ENCODE measurements around the gene PPP6R2.

Gene PPP6R2

DNA sequence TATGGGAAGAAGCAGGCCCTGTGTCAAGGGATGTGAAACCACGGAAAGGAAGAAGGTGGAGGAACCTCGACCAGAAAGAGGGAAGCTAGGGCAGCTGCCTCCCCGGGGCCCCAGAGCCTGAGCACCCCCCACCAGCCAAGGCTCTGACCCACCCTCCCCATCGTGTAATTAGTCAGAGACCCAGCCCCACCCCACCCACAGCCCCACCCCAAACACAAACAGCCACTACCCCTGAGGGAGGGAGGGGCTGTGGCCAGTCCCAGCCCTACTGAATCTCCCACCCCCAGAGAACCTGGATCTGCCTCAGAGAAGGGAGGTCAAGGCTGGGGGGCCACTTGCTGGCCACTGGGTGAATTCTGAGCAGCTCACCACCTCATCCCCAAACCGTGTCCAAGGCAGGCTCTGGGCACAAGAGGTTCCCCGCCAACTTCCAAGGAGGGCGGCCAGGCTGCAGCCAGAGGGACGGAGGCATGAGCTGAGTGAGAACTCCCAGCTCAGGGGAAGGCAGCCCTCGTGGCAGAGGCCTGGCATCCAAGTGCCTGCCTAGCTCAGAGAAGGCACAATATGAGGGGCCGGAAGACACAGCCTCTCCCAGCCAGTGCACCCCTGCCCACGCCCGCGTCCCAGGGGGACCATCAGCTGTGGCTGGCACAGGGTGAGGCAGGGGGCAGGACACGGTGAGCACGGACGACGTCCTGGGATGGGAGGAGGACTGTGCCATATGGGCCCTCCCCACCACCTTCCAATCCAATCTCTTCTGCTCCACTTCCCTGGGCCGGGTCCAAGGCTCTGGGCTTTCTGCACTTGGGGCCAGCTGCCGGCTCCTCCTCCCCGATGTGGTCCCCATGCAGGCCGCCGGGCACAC, 38.4 kb upstream of the PPP6R2 start:
- no peak overlapping the region for H3K4me3 ChIP-seq (ENCODE audit: low read depth, low read length)
- peak; percentile 83 for DNase-seq (ENCODE audit: low read depth)
- TF ChIP-seq, protein P1, sequence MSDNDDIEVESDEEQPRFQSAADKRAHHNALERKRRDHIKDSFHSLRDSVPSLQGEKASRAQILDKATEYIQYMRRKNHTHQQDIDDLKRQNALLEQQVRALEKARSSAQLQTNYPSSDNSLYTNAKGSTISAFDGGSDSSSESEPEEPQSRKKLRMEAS (IDR thresholded peaks at IDR 0.05; ENCODE audit: low read depth, low read length) = no peak

DNA sequence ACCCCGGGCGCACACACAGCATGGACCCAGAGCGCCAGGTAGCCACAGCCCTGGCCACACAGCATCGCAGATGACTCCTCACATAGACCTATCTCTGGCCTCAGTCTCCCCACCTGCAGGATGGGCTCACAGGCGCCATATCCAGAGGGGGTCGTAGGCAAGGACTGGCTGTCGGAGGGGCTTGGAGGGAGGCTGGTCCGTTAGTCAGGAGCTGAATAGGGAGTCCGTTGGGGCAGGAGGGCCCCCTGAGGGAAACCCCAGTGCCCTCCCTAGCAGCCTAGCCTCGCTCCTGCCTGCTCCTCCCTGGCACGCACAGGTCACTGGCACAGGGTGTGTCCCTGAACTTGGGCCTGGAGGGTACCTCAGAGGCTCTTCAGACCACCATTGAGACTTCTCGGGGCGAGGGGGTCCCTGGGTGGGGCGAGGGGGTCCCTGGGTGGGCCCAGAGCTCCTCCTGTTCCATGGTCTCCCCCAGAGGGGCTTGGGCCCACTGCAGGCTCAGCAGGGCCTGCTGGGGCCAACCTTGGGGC, 37.7 kb upstream of the PPP6R2 start:
- no peak for DNase-seq (ENCODE audit: low read depth)
- TF ChIP-seq, protein P2, sequence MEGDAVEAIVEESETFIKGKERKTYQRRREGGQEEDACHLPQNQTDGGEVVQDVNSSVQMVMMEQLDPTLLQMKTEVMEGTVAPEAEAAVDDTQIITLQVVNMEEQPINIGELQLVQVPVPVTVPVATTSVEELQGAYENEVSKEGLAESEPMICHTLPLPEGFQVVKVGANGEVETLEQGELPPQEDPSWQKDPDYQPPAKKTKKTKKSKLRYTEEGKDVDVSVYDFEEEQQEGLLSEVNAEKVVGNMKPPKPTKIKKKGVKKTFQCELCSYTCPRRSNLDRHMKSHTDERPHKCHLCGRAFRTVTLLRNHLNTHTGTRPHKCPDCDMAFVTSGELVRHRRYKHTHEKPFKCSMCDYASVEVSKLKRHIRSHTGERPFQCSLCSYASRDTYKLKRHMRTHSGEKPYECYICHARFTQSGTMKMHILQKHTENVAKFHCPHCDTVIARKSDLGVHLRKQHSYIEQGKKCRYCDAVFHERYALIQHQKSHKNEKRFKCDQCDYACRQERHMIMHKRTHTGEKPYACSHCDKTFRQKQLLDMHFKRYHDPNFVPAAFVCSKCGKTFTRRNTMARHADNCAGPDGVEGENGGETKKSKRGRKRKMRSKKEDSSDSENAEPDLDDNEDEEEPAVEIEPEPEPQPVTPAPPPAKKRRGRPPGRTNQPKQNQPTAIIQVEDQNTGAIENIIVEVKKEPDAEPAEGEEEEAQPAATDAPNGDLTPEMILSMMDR (IDR thresholded peaks at IDR 0.05; ENCODE audit: low read depth, low read length) = no peak
- peak overlapping the region; percentile 57 for H3K4me3 ChIP-seq (ENCODE audit: low read depth, low read length)

DNA sequence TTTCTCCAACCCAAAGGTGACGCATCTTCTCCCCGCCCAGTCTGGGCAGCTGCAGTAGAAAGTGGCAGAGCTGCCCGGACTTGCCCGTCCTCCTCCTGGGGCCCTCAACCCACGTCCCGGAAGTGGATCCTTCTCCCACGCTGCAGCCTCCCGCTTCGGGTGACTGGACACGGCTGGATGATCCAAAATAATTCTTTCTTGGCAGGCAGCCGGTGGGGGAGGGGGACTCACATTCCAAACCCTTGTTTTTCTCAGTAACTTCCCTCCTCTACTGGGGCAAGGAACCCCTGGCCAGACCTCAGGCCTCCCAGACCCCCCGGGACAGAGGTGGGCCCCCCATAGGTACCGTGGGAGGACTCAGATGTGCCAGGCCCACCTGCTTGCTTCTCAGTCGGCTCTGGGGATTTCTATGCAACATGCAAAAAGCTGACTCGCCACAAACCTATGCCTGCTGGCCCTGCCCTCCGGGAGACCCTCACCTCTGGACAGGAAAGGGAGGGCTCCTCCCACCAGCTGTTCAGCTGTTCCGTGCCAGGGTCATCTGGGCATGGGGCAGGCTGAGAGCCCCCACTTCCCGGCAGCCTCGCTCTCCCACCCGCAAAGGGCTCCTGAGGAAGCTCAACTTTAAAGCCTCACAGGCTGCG, 37.1 kb upstream of the PPP6R2 start:
- peak; percentile 46 for DNase-seq (ENCODE audit: low read depth)
- H3K4me3 ChIP-seq (ENCODE audit: low read depth, low read length) = peak overlapping the region; percentile 57
- TF ChIP-seq MYC (IDR thresholded peaks at IDR 0.05; ENCODE audit: low read depth, low read length) (no peak), POLR2A (IDR thresholded peaks at IDR 0.05; ENCODE audit: extremely low read depth, insufficient read length) (no peak)
- TF ChIP-seq, protein P2 (IDR thresholded peaks at IDR 0.05; ENCODE audit: low read depth, low read length) = no peak
- TF ChIP-seq, protein P1 (IDR thresholded peaks at IDR 0.05; ENCODE audit: low read depth, low read length) = no peak

DNA sequence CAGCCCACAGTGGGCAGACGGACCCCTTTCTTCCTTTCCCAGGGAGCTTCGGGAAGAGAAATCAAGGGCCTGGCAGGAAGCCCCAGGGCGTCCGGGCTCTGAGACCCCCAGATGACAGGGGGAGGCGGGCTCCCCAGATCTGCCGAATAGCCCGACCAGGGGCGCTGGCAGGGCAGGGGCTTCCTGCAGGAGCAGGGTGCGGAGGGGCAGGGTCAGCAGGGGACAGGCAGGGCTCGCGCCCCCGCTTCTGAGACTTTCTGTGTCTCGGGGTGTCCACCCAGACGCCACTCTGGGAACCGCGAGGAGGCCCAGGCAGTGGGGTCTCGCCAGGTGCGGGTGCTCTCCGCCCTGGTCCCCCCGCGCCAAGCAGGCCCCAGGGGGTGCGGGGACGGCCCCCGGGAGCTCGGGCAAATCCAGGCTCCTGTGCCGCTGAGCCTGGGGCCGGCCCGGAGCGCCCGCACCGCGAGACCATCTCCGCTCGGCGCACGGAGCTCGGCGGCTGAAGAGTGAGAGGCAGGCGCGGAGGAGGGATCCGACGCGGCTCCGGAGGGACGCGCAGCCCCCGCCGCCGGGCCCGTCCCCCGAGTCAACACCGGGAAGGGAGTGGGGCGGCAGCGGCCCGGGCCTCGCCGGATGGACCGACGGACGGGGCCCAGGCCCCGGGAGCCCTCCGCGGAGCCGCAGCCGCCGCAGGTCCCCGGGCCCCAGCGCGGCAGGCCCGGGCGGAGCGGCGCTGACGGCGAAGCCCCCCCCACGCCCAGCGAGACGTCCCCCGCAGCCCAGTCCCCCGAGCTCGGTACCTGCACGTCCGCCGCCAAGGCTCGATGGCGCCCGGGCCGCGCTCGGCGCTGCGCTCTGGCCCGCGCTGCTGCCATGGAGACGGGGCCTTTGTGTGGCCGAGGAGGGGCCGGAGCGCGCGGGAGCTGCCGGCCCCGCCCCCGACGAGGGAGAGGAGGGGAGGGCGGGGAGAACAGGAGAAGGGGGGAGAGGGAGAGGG, 36.1 kb upstream of the PPP6R2 start, which contains the start of gene PLXNB2:
TSS of gene PLXNB2 (minus strand) at position 894 of the 997 bp plus-strand sequence. CDS start 17,062 bp downstream, outside the sequence.
- TF ChIP-seq, protein P2 (IDR thresholded peaks at IDR 0.05; ENCODE audit: low read depth, low read length) = no peak
- TF ChIP-seq, protein P1 (IDR thresholded peaks at IDR 0.05; ENCODE audit: low read depth, low read length) = no peak
- TF ChIP-seq POLR2A (IDR thresholded peaks at IDR 0.05; ENCODE audit: extremely low read depth, insufficient read length) (no peak), MYC (IDR thresholded peaks at IDR 0.05; ENCODE audit: low read depth, low read length) (no peak)
- peak; percentile 84 for DNase-seq (ENCODE audit: low read depth)
- peak within 1 kb of the TSS; percentile 57 for H3K4me3 ChIP-seq (ENCODE audit: low read depth, low read length)

DNA sequence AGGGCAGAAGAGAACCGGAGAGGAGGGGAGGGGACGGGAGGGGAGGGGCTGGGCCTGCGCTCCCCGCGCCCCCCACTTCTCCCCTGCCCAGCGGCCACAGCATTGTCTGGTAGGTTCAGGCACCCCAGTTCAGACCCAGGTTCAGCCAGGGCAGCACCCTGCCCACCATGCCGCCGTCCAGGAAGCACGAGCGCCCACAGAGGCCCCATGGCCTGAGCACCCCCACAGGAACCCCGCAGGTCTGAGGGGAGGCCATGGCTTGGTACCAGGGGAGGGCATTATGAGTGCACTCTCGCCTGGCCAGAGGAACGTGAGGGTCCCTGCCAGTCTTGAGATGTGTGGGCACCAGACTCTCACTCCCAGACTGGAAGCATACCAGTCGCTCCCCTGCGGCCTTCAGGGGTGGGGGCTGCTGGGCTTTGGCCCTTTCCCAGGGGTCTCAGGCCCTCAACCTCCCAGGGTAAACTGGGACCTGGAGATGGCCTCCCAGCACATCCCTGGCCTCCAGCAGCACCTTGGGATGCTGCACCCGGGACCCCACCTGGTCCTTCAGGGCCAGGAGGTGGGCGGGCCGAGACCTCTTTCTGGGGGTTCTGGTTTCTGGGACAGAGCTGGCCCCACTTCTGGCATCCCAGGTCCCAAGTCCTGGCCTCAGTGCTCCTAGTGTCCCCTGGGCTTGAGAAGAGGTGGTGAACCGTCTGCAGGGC, 35.1 kb upstream of the PPP6R2 start:
- DNase-seq (ENCODE audit: low read depth) = peak; percentile 36
- TF ChIP-seq POLR2A (IDR thresholded peaks at IDR 0.05; ENCODE audit: extremely low read depth, insufficient read length) = no peak
- TF ChIP-seq MYC (IDR thresholded peaks at IDR 0.05; ENCODE audit: low read depth, low read length) = no peak
- TF ChIP-seq, protein P2 (IDR thresholded peaks at IDR 0.05; ENCODE audit: low read depth, low read length) = no peak
- TF ChIP-seq, protein P1 (IDR thresholded peaks at IDR 0.05; ENCODE audit: low read depth, low read length) = no peak
- H3K4me3 ChIP-seq (ENCODE audit: low read depth, low read length) = no peak overlapping the region

All from NB4 (cell line).